ENCODE data around the gene POLD1.

GRCh38 chr19:50422397-50423278, 38.5 kb downstream of the POLD1 start:
- TF ChIP-seq CTCF (IDR thresholded peaks at IDR 0.05 in 8 of 11, conservative IDR thresholded peaks at IDR 0.05 in 3 of 11): no peak
- no peak for TF ChIP-seq POLR2A (IDR thresholded peaks at IDR 0.05)
